K562 (cell line): Measurements from ENCODE around the gene TJP3. TPM values are rescaled to one million over a fixed set of nuclear protein-coding genes. Genes with fewer than 3 reads are reported as not detected.

Experiments used
- CBFB ChIP-seq: sonication (generic); formaldehyde crosslinking; IDR thresholded peaks from 2 replicates; pipeline ENCODE4 v1.4.0; 2020; ENCODE audit warnings: mild to moderate bottlenecking, missing genetic modification reagents
- CBX1 ChIP-seq: sonication (generic); IDR thresholded peaks from 2 replicates; pipeline ENCODE4 v1.6.1; 2016; ENCODE audit warnings: antibody characterized with exemption, low read depth, mild to moderate bottlenecking
- CGGBP1 ChIP-seq: fragments of 250-450 bp; sonication (Bioruptor Pico); IDR thresholded peaks from 2 replicates; pipeline ENCODE4 v1.9.0; 2021; ENCODE audit warnings: mild to moderate bottlenecking
- CREB1 ChIP-seq, 2 experiments: sonication (generic) in 1 of 2; formaldehyde crosslinking in 1 of 2; IDR thresholded peaks; 2 replicates each; pipeline versions ENCODE4 v1.6.1 to v1.8.0; 2012 to 2022; ENCODE audit warnings: inconsistent platforms in 1 of 2, mild to moderate bottlenecking in 1 of 2, missing genetic modification reagents in 1 of 2, moderate library complexity in 1 of 2
- ELF4 ChIP-seq: fragments of 450-650 bp; formaldehyde crosslinking; IDR thresholded peaks from 2 replicates; pipeline ENCODE4 v1.4.0; 2022; ENCODE audit warnings: missing genetic modification characterization
- EP400 ChIP-seq: fragments of 450-650 bp; IDR thresholded peaks from 2 replicates; pipeline ENCODE4 v1.6.1; 2017; ENCODE audit warnings: antibody characterized with exemption, mild to moderate bottlenecking, moderate library complexity
- ESRRA ChIP-seq: fragments of 450-650 bp; IDR thresholded peaks from 2 replicates; pipeline ENCODE4 v1.6.1; 2014; ENCODE audit warnings: low read depth, mild to moderate bottlenecking, moderate library complexity, borderline replicate concordance
- FOXJ2 ChIP-seq: fragments of 200-800 bp; sonication (Bioruptor generic); IDR thresholded peaks from 2 replicates; pipeline ENCODE4 v1.6.1; 2016; ENCODE audit warnings: missing genetic modification characterization, missing compliant biosample characterization
- JUND ChIP-seq, 2 experiments: IDR thresholded peaks; 2 replicates in 1 of 2; 3 replicates in 1 of 2; pipeline ENCODE4 v1.6.1; 2011; ENCODE audit warnings: borderline replicate concordance in 2 of 2, low read depth in 2 of 2, low read length in 2 of 2, improper control_type of control experiment in 1 of 2, missing biosample characterization in 1 of 2, missing genetic modification characterization in 1 of 2, missing genetic modification reagents in 1 of 2
- L3MBTL2 ChIP-seq: fragments of 450-650 bp; IDR thresholded peaks from 2 replicates; pipeline ENCODE4 v1.6.1; 2016; ENCODE audit warnings: mild to moderate bottlenecking, moderate library complexity
- PML ChIP-seq: IDR thresholded peaks from 2 replicates; pipeline ENCODE4 v1.6.1; 2012; ENCODE audit warnings: low read length, inconsistent platforms
- POLR2B ChIP-seq: fragments of 450-650 bp; IDR thresholded peaks from 2 replicates; pipeline ENCODE4 v1.6.1; 2018; ENCODE audit warnings: low read depth; ENCODE audit not compliant: partially characterized antibody
- PTTG1 ChIP-seq: fragments of 450-650 bp; IDR thresholded peaks from 2 replicates; pipeline ENCODE4 v1.6.1; 2016; ENCODE audit warnings: low read depth, mild to moderate bottlenecking, missing genetic modification characterization, missing compliant biosample characterization
- RCOR1 ChIP-seq, 2 experiments: IDR thresholded peaks; 2 replicates each; pipeline ENCODE4 v1.6.1; 2012; ENCODE audit warnings: low read depth in 2 of 2, low read length in 2 of 2, borderline replicate concordance in 1 of 2, improper control_type of control experiment in 1 of 2
- SAP30 ChIP-seq: fragments of 200-600 bp; sonication (generic); IDR thresholded peaks from 2 replicates; pipeline ENCODE4 v1.6.1; 2012; ENCODE audit warnings: borderline replicate concordance, low read depth, mild to moderate bottlenecking, moderate library complexity, low read length, control low read depth, inconsistent platforms; ENCODE audit not compliant: insufficient read depth, poor library complexity, severe bottlenecking
- SPI1 ChIP-seq: IDR thresholded peaks from 2 replicates; pipeline ENCODE4 v1.6.1; 2011; ENCODE audit warnings: low read depth, low read length, control low read depth, borderline replicate concordance
- SRSF7 ChIP-seq: fragments of 200-400 bp; formaldehyde crosslinking; optimal IDR thresholded peaks from 2 replicates; pipeline ENCODE3; 2017; ENCODE audit warnings: mild to moderate bottlenecking, low read depth, low read length
- STAT6 ChIP-seq: sonication (generic); formaldehyde crosslinking; IDR thresholded peaks from 2 replicates; pipeline ENCODE4 v1.8.1; 2023; ENCODE audit warnings: mild to moderate bottlenecking, missing genetic modification reagents
- TRIM28 ChIP-seq: fragments of 450-650 bp; IDR thresholded peaks from 2 replicates; pipeline ENCODE4 v1.6.1; 2017
- ZFP36 ChIP-seq: fragments of 150-350 bp; IDR thresholded peaks from 2 replicates; pipeline ENCODE4 v1.6.1; 2018; ENCODE audit warnings: low read length, low read depth; ENCODE audit not compliant: partially characterized antibody
- ZNF644 ChIP-seq: fragments of 200-800 bp; sonication (Bioruptor generic); IDR thresholded peaks from 2 replicates; pipeline ENCODE4 v1.6.1; 2016; ENCODE audit warnings: low read depth, missing genetic modification characterization, missing compliant biosample characterization
- polyA plus RNA-seq, 8 experiments: library from polyadenylated mRNA; depleted of rRNA in 4 of 8; stranded (reverse) in 5 of 8; unstranded in 3 of 8; fragments of >200 nt; fragmentation: Nextera tagmentation in 2 of 8; fragmentation: Illumina TruSeq in 1 of 8; extraction: Ambion mirVana in 2 of 8; extraction: Trizol in 1 of 8; gene quantifications; 2 replicates each; pipeline versions ENCODE4 v1.2.1 to v1.2.3, GENCODE V29; 2011 to 2014; ENCODE audit warnings: inconsistent platforms in 1 of 8, missing spikeins in 1 of 8
- total RNA-seq, 7 experiments: library from RNA; depleted of rRNA in 6 of 7; stranded (reverse); fragments of >200 nt in 6 of 7; fragmentation: Illumina TruSeq in 2 of 7; extraction: Trizol in 2 of 7; gene quantifications; 2 replicates each; pipeline versions ENCODE4 v1.2.1 to v1.2.3, GENCODE V29; 2011 to 2021; ENCODE audit warnings: low replicate concordance in 1 of 7
- TF ChIP-seq, protein P1 (sequence below), 2 experiments: fragments of 450-650 bp; IDR thresholded peaks; 2 replicates each; pipeline ENCODE4 v1.6.1; 2016

Gene TJP3
- total and polyA plus RNA-seq, 9 of the 15 experiments (the other 6 are each of a cell fraction or from before 2014, with no cell fraction given) = 0.11 to 2.4 (median 0.57) TPM; not detected in 1

DNA sequence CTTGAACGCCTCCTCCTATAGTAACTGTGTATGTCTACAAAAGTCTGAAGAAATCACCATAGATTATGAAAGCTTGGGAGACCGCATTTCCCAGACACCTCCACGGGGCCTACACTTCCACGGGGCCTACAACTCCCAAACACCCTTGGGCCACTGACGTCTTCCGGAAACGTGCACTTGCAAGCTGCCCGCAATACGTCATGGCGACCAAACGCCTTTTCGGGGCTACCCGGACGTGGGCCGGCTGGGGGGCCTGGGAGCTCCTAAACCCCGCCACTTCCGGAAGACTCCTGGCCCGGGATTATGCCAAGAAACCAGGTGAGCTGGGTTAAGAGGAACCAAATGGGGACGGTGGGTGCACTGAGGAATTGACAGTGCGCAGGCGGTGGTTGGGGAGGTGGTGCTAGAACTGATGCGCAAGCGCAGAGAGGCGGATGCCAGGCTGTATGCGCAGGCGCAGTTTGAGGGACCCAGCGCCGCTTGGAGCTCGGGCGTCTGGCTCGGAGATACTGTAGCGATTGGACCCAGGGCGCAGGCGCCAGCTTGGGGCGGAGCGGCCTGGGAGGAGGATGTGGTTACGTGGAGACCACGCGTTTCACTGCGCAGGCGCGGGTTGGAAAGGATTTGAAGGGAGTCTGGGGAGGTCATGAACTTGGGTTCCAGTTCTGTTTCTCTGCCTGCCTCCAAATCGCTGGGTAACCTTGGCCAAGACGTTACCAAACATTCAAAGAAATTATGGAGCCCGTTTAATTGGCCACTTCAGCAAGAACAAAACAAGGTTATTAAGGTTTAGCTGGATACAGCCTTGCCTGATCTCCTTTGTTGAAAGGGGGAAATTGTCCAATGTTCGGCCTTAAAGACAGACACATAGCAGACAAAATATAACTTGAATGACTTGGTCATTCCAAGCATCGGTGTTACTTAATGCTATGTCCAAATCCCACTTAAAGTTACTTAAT lies 54.6 kb downstream of the TJP3 start, which contains the start of gene MRPL54 (continued):
- TF ChIP-seq POLR2B = peak; percentile 98
- peak; percentile 27 for TF ChIP-seq ZFP36
- TF ChIP-seq PML = peak; percentile 75; the same call in 1 of the 2 replicates
- TF ChIP-seq L3MBTL2 = peak; percentile 54
- peak; percentile 58 for TF ChIP-seq SAP30
- TF ChIP-seq ZNF644 = no peak
- TF ChIP-seq, protein P1, sequence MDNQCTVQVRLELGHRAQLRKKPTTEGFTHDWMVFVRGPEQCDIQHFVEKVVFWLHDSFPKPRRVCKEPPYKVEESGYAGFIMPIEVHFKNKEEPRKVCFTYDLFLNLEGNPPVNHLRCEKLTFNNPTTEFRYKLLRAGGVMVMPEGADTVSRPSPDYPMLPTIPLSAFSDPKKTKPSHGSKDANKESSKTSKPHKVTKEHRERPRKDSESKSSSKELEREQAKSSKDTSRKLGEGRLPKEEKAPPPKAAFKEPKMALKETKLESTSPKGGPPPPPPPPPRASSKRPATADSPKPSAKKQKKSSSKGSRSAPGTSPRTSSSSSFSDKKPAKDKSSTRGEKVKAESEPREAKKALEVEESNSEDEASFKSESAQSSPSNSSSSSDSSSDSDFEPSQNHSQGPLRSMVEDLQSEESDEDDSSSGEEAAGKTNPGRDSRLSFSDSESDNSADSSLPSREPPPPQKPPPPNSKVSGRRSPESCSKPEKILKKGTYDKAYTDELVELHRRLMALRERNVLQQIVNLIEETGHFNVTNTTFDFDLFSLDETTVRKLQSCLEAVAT (IDR thresholded peaks at IDR 0.05) = peak in 1 of 2 experiments; percentile 34; a peak in 1 of 4 replicates
- TF ChIP-seq CGGBP1 = no peak
- no peak for TF ChIP-seq SPI1
- TF ChIP-seq FOXJ2 (tag) = peak; percentile 79
- no peak for TF ChIP-seq PTTG1
- TF ChIP-seq RCOR1 (IDR thresholded peaks at IDR 0.05; ENCODE audit: borderline replicate concordance in 1 of 2, low read depth in 2 of 2, low read length in 2 of 2) = peak in 1 of 2 experiments; percentile 28; a peak in 1 of 4 replicates
- TF ChIP-seq ESRRA = peak; percentile 70
- peak; percentile 35; the same call in 1 of the 2 replicates for TF ChIP-seq TRIM28
- peak; percentile 95 for TF ChIP-seq CREB1 (IDR thresholded peaks at IDR 0.05)
- TF ChIP-seq CREB1 (CRISPR knock-in tag; IDR thresholded peaks at IDR 0.05) = peak; percentile 91
- no peak for TF ChIP-seq CBX1
- no peak for TF ChIP-seq SRSF7
- TF ChIP-seq CBFB (CRISPR knock-in tag) = peak; percentile 83; the same call in 1 of the 2 replicates
- TF ChIP-seq STAT6 (CRISPR knock-in tag) = peak; percentile 63; the same call in 1 of the 2 replicates
- TF ChIP-seq ELF4 = peak; percentile 77; the same call in 1 of the 2 replicates
- peak; percentile 84 for TF ChIP-seq JUND (IDR thresholded peaks at IDR 0.05; ENCODE audit: borderline replicate concordance, low read depth, low read length)
- TF ChIP-seq JUND (tag; IDR thresholded peaks at IDR 0.05; ENCODE audit: borderline replicate concordance, low read depth, low read length) = peak; percentile 64; the same call in 1 of the 3 replicates
- TF ChIP-seq EP400 = peak; percentile 99
